ENCODE data around the gene KCNE4. TPM values are rescaled to one million over a fixed set of nuclear protein-coding genes. Genes with fewer than 3 reads are reported as not detected.

Gene KCNE4
- polyA plus RNA-seq, 1 of the 3 experiments (the other 2 are of a cell fraction): 0.20 TPM

DNA sequence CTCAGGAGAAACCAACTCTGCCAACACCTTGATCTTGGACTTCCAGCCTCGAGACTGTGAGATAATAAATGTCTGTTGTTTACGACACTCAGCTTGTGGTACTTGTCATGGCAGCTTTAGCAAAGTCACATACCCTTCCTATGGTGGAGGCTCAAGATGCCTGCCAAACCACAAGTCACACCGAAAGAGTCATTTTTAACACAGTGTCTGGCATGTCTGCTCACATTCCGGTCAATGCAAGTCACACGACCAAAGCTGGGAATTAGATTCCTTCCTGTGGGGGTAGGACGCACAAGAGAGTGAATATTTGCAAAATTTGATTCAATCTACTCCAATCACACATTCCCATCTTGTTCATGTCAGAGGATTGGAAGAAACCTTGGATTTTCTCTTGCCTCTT is 24.6 kb downstream of the KCNE4 start:
- no peak for DNase-seq
- H3K9me3 ChIP-seq: no peaks in the 10 kb centered on the region
- no peaks in the 10 kb centered on the region for H3K9me2 ChIP-seq
- no peak overlapping the region for H3K4me3 ChIP-seq (ENCODE audit: low read depth in 2 of 2, low read length in 1 of 2)
- H4K20me1 ChIP-seq (ENCODE audit: insufficient read depth): no peaks in the 10 kb centered on the region
- H3K27me3 ChIP-seq (ENCODE audit: insufficient read depth): no peaks in the 10 kb centered on the region
- no peaks in the 10 kb centered on the region for H3K36me3 ChIP-seq (replicated peaks in 1 of 2; ENCODE audit: control insufficient read depth in 1 of 2, insufficient read depth in 2 of 2, low read length in 1 of 2)
- H3K27ac ChIP-seq (ENCODE audit: low read depth in 2 of 2, low read length in 1 of 2): peak overlapping the region in 1 of 2 experiments; percentile 84; a peak in 3 of 4 replicates
- H3K4me1 ChIP-seq (ENCODE audit: control insufficient read depth in 1 of 2, insufficient read depth in 2 of 2, low read depth in 1 of 2, low read length in 1 of 2): peaks cover 0 to 12% of the 10 kb centered on the region in 2 experiments; a peak in 1 of 4 replicates
- POLR2A ChIA-PET: no interaction called here
- peak overlapping the region; percentile 26; the same call in 1 of the 2 replicates for H2AFZ ChIP-seq (ENCODE audit: low read depth)
- CTCF ChIA-PET: interaction anchor here (1.5 kb wide), 1 partner anchor 8 kb away, joined by 3 read pairs; no protein-coding TSS in a partner anchor
- 41% methylated on average over 5 of the region's 6 CpGs for WGBS (ENCODE audit: low lambda C conversion rate)
- peaks cover 21% of the 10 kb centered on the region for H3F3A ChIP-seq (replicated peaks; ENCODE audit: insufficient read depth)
- no peak for TF ChIP-seq FOXJ3 (CRISPR knock-in tag; IDR thresholded peaks at IDR 0.05)
- TF ChIP-seq YY1 (IDR thresholded peaks at IDR 0.05; ENCODE audit: low read depth): no peak
- TF ChIP-seq ELF1 (IDR thresholded peaks at IDR 0.05): no peak
- peak; percentile 51; the same call in 1 of the 2 replicates for TF ChIP-seq TEAD4 (IDR thresholded peaks at IDR 0.05; ENCODE audit: borderline replicate concordance, insufficient read depth)
- TF ChIP-seq, protein P1, sequence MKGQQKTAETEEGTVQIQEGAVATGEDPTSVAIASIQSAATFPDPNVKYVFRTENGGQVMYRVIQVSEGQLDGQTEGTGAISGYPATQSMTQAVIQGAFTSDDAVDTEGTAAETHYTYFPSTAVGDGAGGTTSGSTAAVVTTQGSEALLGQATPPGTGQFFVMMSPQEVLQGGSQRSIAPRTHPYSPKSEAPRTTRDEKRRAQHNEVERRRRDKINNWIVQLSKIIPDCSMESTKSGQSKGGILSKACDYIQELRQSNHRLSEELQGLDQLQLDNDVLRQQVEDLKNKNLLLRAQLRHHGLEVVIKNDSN (IDR thresholded peaks at IDR 0.05; ENCODE audit: borderline replicate concordance, low read depth): no peak
- peak; percentile 32; the same call in 1 of the 2 replicates for TF ChIP-seq JUND (IDR thresholded peaks at IDR 0.05)
- peak; percentile 70; the same call in 1 of the 2 replicates for TF ChIP-seq TCF12 (IDR thresholded peaks at IDR 0.05)
- TF ChIP-seq, protein P2, sequence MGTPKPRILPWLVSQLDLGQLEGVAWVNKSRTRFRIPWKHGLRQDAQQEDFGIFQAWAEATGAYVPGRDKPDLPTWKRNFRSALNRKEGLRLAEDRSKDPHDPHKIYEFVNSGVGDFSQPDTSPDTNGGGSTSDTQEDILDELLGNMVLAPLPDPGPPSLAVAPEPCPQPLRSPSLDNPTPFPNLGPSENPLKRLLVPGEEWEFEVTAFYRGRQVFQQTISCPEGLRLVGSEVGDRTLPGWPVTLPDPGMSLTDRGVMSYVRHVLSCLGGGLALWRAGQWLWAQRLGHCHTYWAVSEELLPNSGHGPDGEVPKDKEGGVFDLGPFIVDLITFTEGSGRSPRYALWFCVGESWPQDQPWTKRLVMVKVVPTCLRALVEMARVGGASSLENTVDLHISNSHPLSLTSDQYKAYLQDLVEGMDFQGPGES (IDR thresholded peaks at IDR 0.05; ENCODE audit: low read depth, low read length): no peak
- TF ChIP-seq EP300 (IDR thresholded peaks at IDR 0.05; ENCODE audit: borderline replicate concordance in 1 of 2, low read depth in 1 of 2, low read length in 1 of 2): peak in 1 of 2 experiments; percentile 71; a peak in 1 of 4 replicates
- TF ChIP-seq FOSL2 (IDR thresholded peaks at IDR 0.05; ENCODE audit: borderline replicate concordance, low read depth): peak; percentile 36; the same call in 1 of the 2 replicates
- TF ChIP-seq, protein P3, sequence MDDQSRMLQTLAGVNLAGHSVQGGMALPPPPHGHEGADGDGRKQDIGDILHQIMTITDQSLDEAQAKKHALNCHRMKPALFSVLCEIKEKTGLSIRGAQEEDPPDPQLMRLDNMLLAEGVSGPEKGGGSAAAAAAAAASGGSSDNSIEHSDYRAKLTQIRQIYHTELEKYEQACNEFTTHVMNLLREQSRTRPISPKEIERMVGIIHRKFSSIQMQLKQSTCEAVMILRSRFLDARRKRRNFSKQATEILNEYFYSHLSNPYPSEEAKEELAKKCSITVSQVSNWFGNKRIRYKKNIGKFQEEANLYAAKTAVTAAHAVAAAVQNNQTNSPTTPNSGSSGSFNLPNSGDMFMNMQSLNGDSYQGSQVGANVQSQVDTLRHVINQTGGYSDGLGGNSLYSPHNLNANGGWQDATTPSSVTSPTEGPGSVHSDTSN (IDR thresholded peaks at IDR 0.05): peak; percentile 68; the same call in 1 of the 2 replicates
- peak; percentile 84; the same call in 1 of the 2 replicates for TF ChIP-seq NFIC (IDR thresholded peaks at IDR 0.05; ENCODE audit: borderline replicate concordance)
- TF ChIP-seq, protein P4, sequence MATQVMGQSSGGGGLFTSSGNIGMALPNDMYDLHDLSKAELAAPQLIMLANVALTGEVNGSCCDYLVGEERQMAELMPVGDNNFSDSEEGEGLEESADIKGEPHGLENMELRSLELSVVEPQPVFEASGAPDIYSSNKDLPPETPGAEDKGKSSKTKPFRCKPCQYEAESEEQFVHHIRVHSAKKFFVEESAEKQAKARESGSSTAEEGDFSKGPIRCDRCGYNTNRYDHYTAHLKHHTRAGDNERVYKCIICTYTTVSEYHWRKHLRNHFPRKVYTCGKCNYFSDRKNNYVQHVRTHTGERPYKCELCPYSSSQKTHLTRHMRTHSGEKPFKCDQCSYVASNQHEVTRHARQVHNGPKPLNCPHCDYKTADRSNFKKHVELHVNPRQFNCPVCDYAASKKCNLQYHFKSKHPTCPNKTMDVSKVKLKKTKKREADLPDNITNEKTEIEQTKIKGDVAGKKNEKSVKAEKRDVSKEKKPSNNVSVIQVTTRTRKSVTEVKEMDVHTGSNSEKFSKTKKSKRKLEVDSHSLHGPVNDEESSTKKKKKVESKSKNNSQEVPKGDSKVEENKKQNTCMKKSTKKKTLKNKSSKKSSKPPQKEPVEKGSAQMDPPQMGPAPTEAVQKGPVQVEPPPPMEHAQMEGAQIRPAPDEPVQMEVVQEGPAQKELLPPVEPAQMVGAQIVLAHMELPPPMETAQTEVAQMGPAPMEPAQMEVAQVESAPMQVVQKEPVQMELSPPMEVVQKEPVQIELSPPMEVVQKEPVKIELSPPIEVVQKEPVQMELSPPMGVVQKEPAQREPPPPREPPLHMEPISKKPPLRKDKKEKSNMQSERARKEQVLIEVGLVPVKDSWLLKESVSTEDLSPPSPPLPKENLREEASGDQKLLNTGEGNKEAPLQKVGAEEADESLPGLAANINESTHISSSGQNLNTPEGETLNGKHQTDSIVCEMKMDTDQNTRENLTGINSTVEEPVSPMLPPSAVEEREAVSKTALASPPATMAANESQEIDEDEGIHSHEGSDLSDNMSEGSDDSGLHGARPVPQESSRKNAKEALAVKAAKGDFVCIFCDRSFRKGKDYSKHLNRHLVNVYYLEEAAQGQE (IDR thresholded peaks at IDR 0.05; ENCODE audit: low read depth, low read length): no peak
- no peak for TF ChIP-seq MXI1 (IDR thresholded peaks at IDR 0.05; ENCODE audit: low read depth, low read length)
- TF ChIP-seq RAD21 (IDR thresholded peaks at IDR 0.05; ENCODE audit: low read length): no peak
- H3K4me2 ChIP-seq: no peak overlapping the region
- no peak overlapping the region; the same call in 1 of the 2 replicates for H3K9ac ChIP-seq
- H3K79me2 ChIP-seq (ENCODE audit: insufficient read depth): no peaks in the 10 kb centered on the region

All from SK-N-SH (cell line).